HL-60 (cell line): ENCODE measurements around the gene UBE2G1.

Source experiments
- DNase-seq, 2 experiments: peaks; one replicate each; pipeline ENCODE4 v3.0.0-alpha.2; 2010 to 2020; ENCODE audit warnings: low read depth in 1 of 2, low spot score in 1 of 2
- H3K27ac ChIP-seq: fragments of 250-450 bp; sonication (Bioruptor Pico); replicated peaks from 2 replicates; pipeline ENCODE4 v1.5.1; 2020; ENCODE audit warnings: mild to moderate bottlenecking, moderate library complexity
- H3K27me3 ChIP-seq: fragments of 250-450 bp; sonication (Bioruptor Pico); 2 replicates; pipeline ENCODE4 v1.5.1; 2021; ENCODE audit warnings: mild to moderate bottlenecking, moderate library complexity; ENCODE audit not compliant: insufficient read depth, poor library complexity, severe bottlenecking
- H3K4me3 ChIP-seq: replicated peaks from 2 replicates; pipeline ENCODE4 v1.5.1; 2011; ENCODE audit warnings: mild to moderate bottlenecking, control low read depth, low read length; ENCODE audit not compliant: insufficient read depth
- CTCF ChIP-seq: IDR thresholded peaks from one replicate; pipeline ENCODE4 v1.5.1; 2011; ENCODE audit warnings: low read length, control low read depth, inconsistent platforms; ENCODE audit not compliant: insufficient read depth
- GABPA ChIP-seq: IDR thresholded peaks from 2 replicates; pipeline ENCODE4 v1.6.1; 2012; ENCODE audit warnings: low read depth
- POLR2AphosphoS5 ChIP-seq: IDR thresholded peaks from 2 replicates; pipeline ENCODE4 v1.6.1; 2012; ENCODE audit warnings: low read depth
- REST ChIP-seq: IDR thresholded peaks from 2 replicates; pipeline ENCODE4 v1.6.1; 2012; ENCODE audit warnings: low read depth; ENCODE audit not compliant: insufficient replicate concordance
- SPI1 ChIP-seq: IDR thresholded peaks from 2 replicates; pipeline ENCODE4 v1.6.1; 2012; ENCODE audit warnings: low read depth, mild to moderate bottlenecking, borderline replicate concordance

The UBE2G1 gene

GRCh38 chr17:4344926-4345325, 21.5 kb downstream of the UBE2G1 start:
- TF ChIP-seq GABPA, result no peak
- no peaks in the 10 kb centered on the region for H3K27me3 ChIP-seq
- no peak overlapping the region for H3K4me3 ChIP-seq
- H3K27ac ChIP-seq, result no peak overlapping the region
- DNase-seq, result no peak

GRCh38 chr17:4342535-4342934, 23.9 kb downstream of the UBE2G1 start:
- H3K27ac ChIP-seq, result no peak overlapping the region
- no peak overlapping the region for H3K4me3 ChIP-seq
- DNase-seq, result no peak

GRCh38 chr17:4341616-4341977, 24.9 kb downstream of the UBE2G1 start:
- Histone ChIP-seq H3K4me3 (no peak overlapping the region), H3K27me3 (no peaks in the 10 kb centered on the region), H3K27ac (no peak overlapping the region)
- TF ChIP-seq CTCF, result no peak
- no peak for TF ChIP-seq POLR2AphosphoS5
- TF ChIP-seq REST, result no peak
- no peak for TF ChIP-seq SPI1
- no peak for DNase-seq

More at GRCh38 chr17:4342535-4342934, 23.9 kb downstream of the UBE2G1 start:
- H3K27me3 ChIP-seq, result no peaks in the 10 kb centered on the region
- TF ChIP-seq GABPA (no peak), SPI1 (no peak), CTCF (no peak), POLR2AphosphoS5 (no peak)

GRCh38 chr17:4340914-4341615, 25.4 kb downstream of the UBE2G1 start:
- Histone ChIP-seq H3K27me3 (no peaks in the 10 kb centered on the region), H3K27ac (no peak overlapping the region), H3K4me3 (no peak overlapping the region)
- no peak for DNase-seq
- no peak for TF ChIP-seq GABPA

GRCh38 chr17:4334776-4335584, 31.5 kb downstream of the UBE2G1 start:
- no peak overlapping the region for H3K27ac ChIP-seq
- H3K27me3 ChIP-seq, result no peaks in the 10 kb centered on the region
- no peak overlapping the region for H3K4me3 ChIP-seq
- TF ChIP-seq GABPA (no peak), CTCF (no peak), SPI1 (no peak), REST (no peak), POLR2AphosphoS5 (no peak)
- no peak for DNase-seq
